Measurements from ENCODE around the gene CAGE1. TPM values are rescaled to one million over a fixed set of nuclear protein-coding genes. Genes with fewer than 3 reads are reported as not detected.
A peak's percentile ranks its signal among the peaks of the same experiment; 100 is the strongest.
"Not testable (repeated sequence)": the region's sequence is repeated elsewhere in the genome, so short reads cannot be mapped to it uniquely, and the experiment has no call there.

CAGE1 gene
- total RNA-seq, 2 donors from 2014 or later = not detected

DNA sequence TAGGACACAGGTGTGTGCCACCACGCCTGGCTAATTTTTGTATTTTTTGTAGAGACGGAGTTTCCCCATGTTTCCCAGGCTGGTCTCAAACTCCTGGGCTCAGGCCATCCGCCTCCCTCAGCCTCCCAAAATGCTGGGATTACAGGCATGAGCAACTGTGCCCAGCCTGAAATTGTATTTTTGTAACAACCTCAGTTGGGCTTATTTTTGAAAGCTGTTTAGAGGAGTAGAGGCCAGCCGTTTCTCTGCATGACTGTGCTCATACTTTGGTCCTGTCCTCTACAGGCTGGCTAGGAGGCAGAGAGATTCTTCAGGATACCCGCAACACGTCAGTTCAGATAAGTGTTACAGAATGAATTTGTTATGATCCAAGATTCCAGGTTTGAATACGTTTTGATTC is 22.1 kb downstream of the CAGE1 start:
- no peak overlapping the region for H3K27ac ChIP-seq
- no peaks in the 10 kb centered on the region for H3K9me3 ChIP-seq
- H3K4me3 ChIP-seq = no peak overlapping the region
- H3K27me3 ChIP-seq = no peaks in the 10 kb centered on the region
- TF ChIP-seq, protein P1, sequence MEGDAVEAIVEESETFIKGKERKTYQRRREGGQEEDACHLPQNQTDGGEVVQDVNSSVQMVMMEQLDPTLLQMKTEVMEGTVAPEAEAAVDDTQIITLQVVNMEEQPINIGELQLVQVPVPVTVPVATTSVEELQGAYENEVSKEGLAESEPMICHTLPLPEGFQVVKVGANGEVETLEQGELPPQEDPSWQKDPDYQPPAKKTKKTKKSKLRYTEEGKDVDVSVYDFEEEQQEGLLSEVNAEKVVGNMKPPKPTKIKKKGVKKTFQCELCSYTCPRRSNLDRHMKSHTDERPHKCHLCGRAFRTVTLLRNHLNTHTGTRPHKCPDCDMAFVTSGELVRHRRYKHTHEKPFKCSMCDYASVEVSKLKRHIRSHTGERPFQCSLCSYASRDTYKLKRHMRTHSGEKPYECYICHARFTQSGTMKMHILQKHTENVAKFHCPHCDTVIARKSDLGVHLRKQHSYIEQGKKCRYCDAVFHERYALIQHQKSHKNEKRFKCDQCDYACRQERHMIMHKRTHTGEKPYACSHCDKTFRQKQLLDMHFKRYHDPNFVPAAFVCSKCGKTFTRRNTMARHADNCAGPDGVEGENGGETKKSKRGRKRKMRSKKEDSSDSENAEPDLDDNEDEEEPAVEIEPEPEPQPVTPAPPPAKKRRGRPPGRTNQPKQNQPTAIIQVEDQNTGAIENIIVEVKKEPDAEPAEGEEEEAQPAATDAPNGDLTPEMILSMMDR (IDR thresholded peaks at IDR 0.05) = no peak
- no peak for DNase-seq (ENCODE audit: low spot score)
- no peaks in the 10 kb centered on the region for H3K36me3 ChIP-seq
- no peaks in the 10 kb centered on the region for H3K4me1 ChIP-seq

DNA sequence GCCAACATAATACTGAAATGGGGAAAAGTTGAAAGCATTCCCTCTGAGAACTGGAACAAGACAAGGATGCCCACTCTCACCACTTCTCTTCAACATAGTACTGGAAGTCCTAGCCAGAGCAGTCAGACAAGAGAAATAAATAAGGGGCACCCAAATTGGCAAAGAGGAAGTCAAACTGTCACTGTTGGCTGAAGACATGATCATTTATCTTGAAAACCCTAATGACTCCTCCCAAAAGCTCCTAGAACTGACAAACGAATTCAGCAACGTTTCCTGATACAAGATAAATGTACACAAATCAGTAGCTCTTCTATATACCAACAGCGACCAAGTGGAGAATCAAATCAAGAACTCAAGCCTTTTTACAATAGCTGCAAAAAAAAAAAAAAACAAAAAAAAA is 37.6 kb downstream of the CAGE1 start:
- H3K4me1 ChIP-seq; DNase-seq (ENCODE audit: low spot score); H3K36me3 ChIP-seq; H3K27ac ChIP-seq; H3K9me3 ChIP-seq; H3K4me3 ChIP-seq; H3K27me3 ChIP-seq: not testable (repeated sequence)

DNA sequence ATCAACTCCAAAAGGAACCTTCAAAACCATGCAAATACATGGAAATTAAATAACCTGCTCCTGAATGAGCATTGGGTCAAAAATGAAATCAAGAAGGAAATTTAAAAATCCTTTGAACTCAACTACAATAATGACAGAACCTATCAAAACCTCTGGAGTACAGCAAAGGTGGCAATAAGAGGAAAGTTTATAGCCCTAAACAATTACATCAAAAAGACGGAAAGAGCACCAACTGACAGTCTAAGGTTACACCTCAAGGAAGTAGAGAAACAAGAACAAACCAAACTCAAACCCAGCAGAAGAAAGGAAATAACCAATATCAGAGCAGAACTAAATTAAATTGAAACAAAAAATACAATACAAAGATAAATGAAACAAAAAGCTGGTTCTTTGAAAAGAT is 39.0 kb downstream of the CAGE1 start:
- H3K36me3 ChIP-seq; DNase-seq (ENCODE audit: low spot score): not testable (repeated sequence)

DNA sequence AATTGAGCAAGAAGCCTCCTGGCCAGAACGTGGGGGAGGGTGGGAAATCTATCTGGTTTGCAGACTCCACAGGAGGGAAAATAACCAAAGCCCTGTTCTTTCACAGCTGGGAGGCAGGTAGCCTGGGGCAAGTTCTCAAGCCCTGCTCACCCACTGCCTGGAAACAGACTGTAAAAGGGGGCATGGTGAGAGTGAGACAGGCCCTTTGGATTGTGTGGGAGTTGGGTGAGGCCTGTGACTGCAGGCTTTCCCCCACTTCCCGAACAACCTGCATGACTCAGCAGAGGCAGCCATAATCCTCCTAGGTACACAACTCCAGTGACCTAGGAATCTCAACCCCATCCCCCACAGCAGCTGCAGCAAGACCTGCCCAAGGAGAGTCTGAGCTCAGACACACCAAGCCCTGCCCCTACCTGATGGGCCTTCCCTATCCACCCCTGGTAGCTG is 42.0 kb downstream of the CAGE1 start:
- H3K4me3 ChIP-seq; H3K27me3 ChIP-seq; H3K9me3 ChIP-seq; DNase-seq (ENCODE audit: low spot score); H3K4me1 ChIP-seq; H3K27ac ChIP-seq; H3K36me3 ChIP-seq: not testable (repeated sequence)

More for the DNA sequence above, 39.0 kb downstream of the CAGE1 start:
- not testable (repeated sequence) for H3K4me3 ChIP-seq, H3K4me1 ChIP-seq, H3K9me3 ChIP-seq, H3K27ac ChIP-seq, H3K27me3 ChIP-seq

DNA sequence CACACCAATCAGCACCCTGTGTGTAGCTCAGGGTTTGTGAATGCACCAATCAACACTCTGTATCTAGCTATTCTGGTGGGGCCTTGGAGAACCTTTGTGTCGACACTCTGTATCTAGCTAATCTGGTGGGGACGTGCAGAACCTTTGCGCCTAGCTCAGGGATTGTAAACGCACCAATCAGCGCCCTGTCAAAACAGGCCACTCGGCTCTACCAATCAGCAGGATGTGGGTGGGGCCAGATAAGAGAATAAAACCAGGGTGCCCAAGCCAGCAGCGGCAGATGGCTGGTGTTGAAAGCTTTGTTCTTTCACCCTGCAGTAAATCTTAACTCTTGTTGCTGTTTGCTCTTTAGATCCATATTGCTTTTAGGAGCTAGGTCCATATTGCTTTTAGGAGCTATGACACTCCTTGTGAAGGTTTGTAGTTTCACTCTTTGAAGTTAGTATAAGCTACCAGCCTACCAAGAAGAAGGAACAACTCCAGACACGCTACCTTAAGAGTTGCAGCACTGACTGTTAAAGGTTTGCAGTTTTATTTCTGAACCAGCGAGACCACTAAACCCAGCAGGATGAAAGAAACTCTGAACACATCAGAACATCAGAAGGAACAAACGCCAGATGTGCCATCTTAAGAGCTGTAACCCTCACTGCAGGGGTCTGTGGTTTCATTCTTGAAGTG is 44.6 kb downstream of the CAGE1 start:
- H3K27ac ChIP-seq; H3K9me3 ChIP-seq; H3K27me3 ChIP-seq; H3K4me1 ChIP-seq; DNase-seq (ENCODE audit: low spot score); H3K36me3 ChIP-seq; H3K4me3 ChIP-seq: not testable (repeated sequence)

DNA sequence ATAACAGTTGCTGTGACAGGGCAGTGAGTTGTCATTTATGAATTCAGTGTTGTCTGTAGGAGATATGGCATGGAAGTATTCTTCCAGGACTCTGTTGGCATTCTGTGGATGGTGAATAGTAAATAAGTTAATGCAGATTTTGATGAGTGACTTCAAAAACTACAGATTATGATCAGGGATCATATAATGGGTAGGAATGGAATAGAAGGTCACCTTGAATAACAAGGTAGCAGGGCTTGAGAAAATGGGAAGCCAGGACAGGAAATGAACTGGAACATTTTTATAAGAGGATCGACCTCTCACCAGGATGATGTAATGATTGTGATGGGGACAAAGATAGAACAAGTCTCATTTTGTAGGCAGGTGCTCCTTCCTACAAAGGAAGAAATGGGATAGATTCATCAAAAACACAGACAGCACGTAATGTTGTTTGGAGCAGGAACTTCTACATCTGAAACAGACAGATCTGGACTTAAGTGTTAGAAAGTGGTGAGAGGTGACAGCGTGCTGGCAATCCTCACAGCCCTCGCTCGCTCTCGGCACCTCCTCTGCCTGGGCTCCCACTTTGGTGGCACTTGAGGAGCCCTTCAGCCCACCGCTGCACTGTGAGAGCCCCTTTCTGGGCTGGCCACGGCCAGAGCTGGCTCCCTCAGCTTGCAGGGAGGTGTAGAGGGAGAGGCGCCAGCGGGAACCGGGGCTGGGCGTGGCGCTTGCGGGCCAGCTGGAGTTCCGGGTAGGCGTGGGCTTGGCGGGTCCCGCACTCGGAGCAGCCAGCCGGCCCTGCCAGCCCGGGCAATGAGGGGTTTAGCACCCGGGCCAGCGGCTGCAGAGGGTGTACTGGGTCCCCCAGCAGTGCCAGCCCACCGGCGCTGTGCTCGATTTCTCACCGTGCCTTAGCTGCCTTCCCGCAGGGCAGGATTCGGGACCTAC is 45.7 kb downstream of the CAGE1 start:
- peaks cover 0 to 7% of the 10 kb centered on the region in 2 donors for H3K4me1 ChIP-seq
- no peaks in the 10 kb centered on the region for H3K36me3 ChIP-seq
- no peak for DNase-seq (ENCODE audit: low spot score)
- peak overlapping the region; percentile 33 to 73 for H3K27ac ChIP-seq
- H3K9me3 ChIP-seq = no peaks in the 10 kb centered on the region
- H3K27me3 ChIP-seq = no peaks in the 10 kb centered on the region
- TF ChIP-seq, protein P1 (IDR thresholded peaks at IDR 0.05) = no peak
- peak overlapping the region in 1 of 2 donors; percentile 24 for H3K4me3 ChIP-seq

DNA sequence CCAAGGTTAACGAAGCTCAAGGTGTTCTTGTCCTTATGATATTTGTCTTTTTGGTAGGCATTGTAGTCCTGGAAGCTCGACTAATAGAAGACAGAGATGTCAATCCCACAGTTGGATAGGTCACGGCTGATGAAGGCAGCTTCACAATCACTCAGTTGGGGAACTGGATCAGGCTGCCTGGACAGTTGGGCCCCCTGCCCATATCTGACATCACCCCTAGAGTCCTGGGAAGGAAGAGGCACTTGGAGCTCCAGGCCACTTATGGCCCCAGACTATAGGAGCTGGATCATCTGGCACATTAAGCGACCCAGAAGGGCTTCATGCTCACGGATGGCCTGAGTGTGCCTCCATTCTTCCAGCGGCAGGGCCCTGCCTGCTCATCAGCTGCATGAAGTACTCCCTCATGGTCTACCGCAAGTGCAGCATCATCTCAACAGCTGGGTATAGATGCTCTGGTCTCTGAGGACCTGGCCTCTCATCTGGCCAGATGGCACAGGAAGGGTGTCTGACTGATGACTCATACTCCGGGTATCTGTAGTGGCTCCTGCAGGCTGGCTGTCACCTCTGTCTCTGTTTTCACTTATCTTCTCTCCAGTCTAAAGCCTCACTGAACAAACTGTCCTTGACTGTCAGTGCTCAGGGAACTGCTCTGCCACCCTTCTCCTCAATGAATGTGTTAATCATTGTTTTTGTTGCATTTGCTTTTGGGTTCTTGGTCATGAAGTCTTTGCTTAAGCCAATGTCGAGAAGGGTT is 47.4 kb downstream of the CAGE1 start:
- Histone ChIP-seq H3K36me3 (no peaks in the 10 kb centered on the region), H3K4me1 (peaks cover 0 to 7% of the 10 kb centered on the region in 2 donors), H3K9me3 (no peaks in the 10 kb centered on the region), H3K27me3 (no peaks in the 10 kb centered on the region), H3K4me3 (no peak overlapping the region), H3K27ac (peak overlapping the region in 1 of 2 donors; percentile 73)
- DNase-seq (ENCODE audit: low spot score) = no peak
- TF ChIP-seq, protein P1 (IDR thresholded peaks at IDR 0.05) = no peak

Measured in right atrium auricular region (tissue), 2 donors.